ENCODE measurements around the gene ZEB2.

The ZEB2 gene

GRCh38 chr2:144545787-144546186, 25.9 kb upstream of the ZEB2 start:
- Histone ChIP-seq H3K4me3 (replicated peaks; ENCODE audit: insufficient read depth, low read length) (no peak overlapping the region), H3K27me3 (ENCODE audit: insufficient read depth, poor library complexity, severe bottlenecking) (no peaks in the 10 kb centered on the region), H3K27ac (replicated peaks) (no peak overlapping the region)
- no peak for TF ChIP-seq POLR2AphosphoS5 (IDR thresholded peaks at IDR 0.05; ENCODE audit: low read depth)
- TF ChIP-seq, protein P1, sequence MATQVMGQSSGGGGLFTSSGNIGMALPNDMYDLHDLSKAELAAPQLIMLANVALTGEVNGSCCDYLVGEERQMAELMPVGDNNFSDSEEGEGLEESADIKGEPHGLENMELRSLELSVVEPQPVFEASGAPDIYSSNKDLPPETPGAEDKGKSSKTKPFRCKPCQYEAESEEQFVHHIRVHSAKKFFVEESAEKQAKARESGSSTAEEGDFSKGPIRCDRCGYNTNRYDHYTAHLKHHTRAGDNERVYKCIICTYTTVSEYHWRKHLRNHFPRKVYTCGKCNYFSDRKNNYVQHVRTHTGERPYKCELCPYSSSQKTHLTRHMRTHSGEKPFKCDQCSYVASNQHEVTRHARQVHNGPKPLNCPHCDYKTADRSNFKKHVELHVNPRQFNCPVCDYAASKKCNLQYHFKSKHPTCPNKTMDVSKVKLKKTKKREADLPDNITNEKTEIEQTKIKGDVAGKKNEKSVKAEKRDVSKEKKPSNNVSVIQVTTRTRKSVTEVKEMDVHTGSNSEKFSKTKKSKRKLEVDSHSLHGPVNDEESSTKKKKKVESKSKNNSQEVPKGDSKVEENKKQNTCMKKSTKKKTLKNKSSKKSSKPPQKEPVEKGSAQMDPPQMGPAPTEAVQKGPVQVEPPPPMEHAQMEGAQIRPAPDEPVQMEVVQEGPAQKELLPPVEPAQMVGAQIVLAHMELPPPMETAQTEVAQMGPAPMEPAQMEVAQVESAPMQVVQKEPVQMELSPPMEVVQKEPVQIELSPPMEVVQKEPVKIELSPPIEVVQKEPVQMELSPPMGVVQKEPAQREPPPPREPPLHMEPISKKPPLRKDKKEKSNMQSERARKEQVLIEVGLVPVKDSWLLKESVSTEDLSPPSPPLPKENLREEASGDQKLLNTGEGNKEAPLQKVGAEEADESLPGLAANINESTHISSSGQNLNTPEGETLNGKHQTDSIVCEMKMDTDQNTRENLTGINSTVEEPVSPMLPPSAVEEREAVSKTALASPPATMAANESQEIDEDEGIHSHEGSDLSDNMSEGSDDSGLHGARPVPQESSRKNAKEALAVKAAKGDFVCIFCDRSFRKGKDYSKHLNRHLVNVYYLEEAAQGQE (IDR thresholded peaks at IDR 0.05; ENCODE audit: insufficient replicate concordance, low read depth), result no peak
- TF ChIP-seq SPI1 (IDR thresholded peaks at IDR 0.05; ENCODE audit: borderline replicate concordance, low read depth), result no peak
- TF ChIP-seq CTCF (IDR thresholded peaks at IDR 0.05; ENCODE audit: insufficient read depth, low read length), result no peak
- no peak for TF ChIP-seq GABPA (IDR thresholded peaks at IDR 0.05; ENCODE audit: low read depth)
- DNase-seq (ENCODE audit: low read depth in 1 of 2, low spot score in 1 of 2), result no peak

DNA sequence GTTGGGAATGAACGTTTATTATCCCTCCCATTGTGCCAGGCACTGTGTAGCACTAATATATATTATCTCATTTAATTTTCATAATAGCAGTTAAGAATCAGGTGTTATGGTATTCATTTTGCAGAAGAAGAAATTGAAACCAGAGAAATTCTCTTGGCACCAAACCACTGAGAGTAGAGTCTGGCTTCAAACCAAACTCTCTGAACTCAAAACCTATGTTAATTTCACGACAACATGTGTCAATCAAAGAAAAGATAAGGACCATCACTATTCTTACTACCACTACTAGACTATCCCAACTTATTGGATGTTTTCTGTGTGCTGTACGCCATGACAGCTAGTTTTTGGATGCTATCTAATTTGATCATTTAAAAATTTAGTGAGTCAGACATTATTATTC, 24.1 kb upstream of the ZEB2 start:
- no peak for DNase-seq (ENCODE audit: low read depth in 1 of 2, low spot score in 1 of 2)
- H3K4me3 ChIP-seq (replicated peaks; ENCODE audit: insufficient read depth, low read length), result no peak overlapping the region
- H3K27me3 ChIP-seq (ENCODE audit: insufficient read depth, poor library complexity, severe bottlenecking), result no peaks in the 10 kb centered on the region
- H3K27ac ChIP-seq (replicated peaks), result no peak overlapping the region
- TF ChIP-seq, protein P1 (IDR thresholded peaks at IDR 0.05; ENCODE audit: insufficient replicate concordance, low read depth), result no peak
- TF ChIP-seq CTCF (IDR thresholded peaks at IDR 0.05; ENCODE audit: insufficient read depth, low read length) (no peak), GABPA (IDR thresholded peaks at IDR 0.05; ENCODE audit: low read depth) (no peak), POLR2AphosphoS5 (IDR thresholded peaks at IDR 0.05; ENCODE audit: low read depth) (no peak), SPI1 (IDR thresholded peaks at IDR 0.05; ENCODE audit: borderline replicate concordance, low read depth) (no peak)

DNA sequence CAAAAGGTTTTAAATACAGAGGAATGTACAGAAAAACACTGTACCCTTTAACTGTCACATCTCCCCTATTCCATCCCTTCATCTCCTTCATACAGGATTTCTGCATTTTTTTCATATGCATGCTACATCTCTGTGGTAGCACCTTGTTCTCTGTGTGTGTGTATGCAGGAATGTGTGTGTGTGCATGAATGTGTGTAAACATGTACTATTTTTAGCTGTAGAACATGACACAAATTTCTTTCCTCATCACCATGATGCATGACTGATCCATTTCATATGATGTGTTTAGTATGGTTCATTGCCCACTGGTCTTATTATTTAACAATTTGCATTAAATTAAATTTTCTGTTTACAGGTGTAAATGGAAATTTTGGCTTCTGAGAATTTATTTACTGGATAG, 21.5 kb upstream of the ZEB2 start:
- TF ChIP-seq, protein P1 (IDR thresholded peaks at IDR 0.05; ENCODE audit: insufficient replicate concordance, low read depth), result no peak
- no peak for TF ChIP-seq SPI1 (IDR thresholded peaks at IDR 0.05; ENCODE audit: borderline replicate concordance, low read depth)
- TF ChIP-seq POLR2AphosphoS5 (IDR thresholded peaks at IDR 0.05; ENCODE audit: low read depth), result no peak
- no peak for TF ChIP-seq GABPA (IDR thresholded peaks at IDR 0.05; ENCODE audit: low read depth)
- no peak for TF ChIP-seq CTCF (IDR thresholded peaks at IDR 0.05; ENCODE audit: insufficient read depth, low read length)
- DNase-seq (ENCODE audit: low read depth in 1 of 2, low spot score in 1 of 2), result no peak
- Histone ChIP-seq H3K27ac (replicated peaks) (no peak overlapping the region), H3K27me3 (ENCODE audit: insufficient read depth, poor library complexity, severe bottlenecking) (no peaks in the 10 kb centered on the region), H3K4me3 (replicated peaks; ENCODE audit: insufficient read depth, low read length) (no peak overlapping the region)

All from HL-60 (cell line).